Esophagus muscularis mucosa (tissue), 4 donors: Measurements from ENCODE around the gene FTSJ1. TPM values are rescaled to one million over a fixed set of nuclear protein-coding genes. Genes with fewer than 3 reads are reported as not detected.
A peak's percentile ranks its signal among the peaks of the same experiment; 100 is the strongest.
"Not testable (repeated sequence)": the region's sequence is repeated elsewhere in the genome, so short reads cannot be mapped to it uniquely, and the experiment has no call there.

ENCODE experiments used
- DNase-seq: peaks from one replicate; pipeline ENCODE4 v3.0.0-alpha.2; 2017; ENCODE audit errors: extremely low spot score
- H3K27ac ChIP-seq, 4 donors: fragments of 200-600 bp; sonication (generic); replicated peaks in 1 of 4; 1 replicate in 3 of 4; 2 replicates in 1 of 4; pipeline ENCODE4 v1.5.1; 2016 to 2019; ENCODE audit warnings: mild to moderate bottlenecking in 1 of 4
- H3K27me3 ChIP-seq, 4 donors: fragments of 200-600 bp; sonication (generic); one replicate each; pipeline versions ENCODE4 v1.5.1 to v1.6.0; 2016 to 2019
- H3K36me3 ChIP-seq, 4 donors: fragments of 200-600 bp; sonication (generic); one replicate each; pipeline ENCODE4 v1.5.1; 2016 to 2019
- H3K4me1 ChIP-seq, 4 donors: fragments of 200-600 bp; sonication (generic); one replicate each; pipeline ENCODE4 v1.5.1; 2016 to 2019
- H3K4me3 ChIP-seq, 4 donors: fragments of 200-600 bp; sonication (generic); 1 replicate in 2 of 4; 2 replicates in 2 of 4; pipeline ENCODE4 v1.5.1; 2016 to 2019; ENCODE audit warnings: mild to moderate bottlenecking in 4 of 4, moderate library complexity in 1 of 4
- H3K9me3 ChIP-seq, 4 donors: fragments of 200-600 bp; sonication (generic); 1 replicate in 3 of 4; 2 replicates in 1 of 4; pipeline ENCODE4 v1.5.1; 2016 to 2019
- CTCF ChIP-seq, 3 experiments: fragments of 200-600 bp in 2 of 3; fragments of 450-650 bp in 1 of 3; sonication (generic) in 2 of 3; IDR thresholded peaks; one replicate each; pipeline ENCODE4 v1.5.1; 2017 to 2019; ENCODE audit warnings: antibody characterized with exemption in 3 of 3, mild to moderate bottlenecking in 2 of 3, moderate library complexity in 1 of 3
- EP300 ChIP-seq: sonication (generic); formaldehyde crosslinking; IDR thresholded peaks from one replicate; pipeline ENCODE4 v1.6.1; 2017; ENCODE audit warnings: antibody characterized with exemption
- POLR2A ChIP-seq: fragments of 450-650 bp; IDR thresholded peaks from one replicate; pipeline ENCODE4 v1.6.1; 2017; ENCODE audit warnings: antibody characterized with exemption, moderate library complexity, mild to moderate bottlenecking, low read depth
- POLR2AphosphoS5 ChIP-seq, 2 donors: sonication (generic); formaldehyde crosslinking; IDR thresholded peaks; one replicate each; pipeline ENCODE4 v1.6.1; 2017; ENCODE audit warnings: antibody characterized with exemption in 2 of 2
- WGBS: methylation state at CpG from one replicate; pipeline ENCODE4 v1.1.5; 2018; 5-methylcytosine and 5-hydroxymethylcytosine counted together
- intact Hi-C: fragments of 100-400 bp; cut with DNase I; formaldehyde crosslinking; loops from one replicate; pipeline ENCODE4 v1.15.1; 2023
- total RNA-seq, 4 donors: library from RNA; depleted of rRNA; stranded (reverse); fragments of >200 nt; gene quantifications; one replicate each; pipeline versions ENCODE4 v1.1.0 to v1.2.1, GENCODE V29; 2016

FTSJ1 gene
- total RNA-seq, 4 donors from 2014 or later: 38.5 to 47.3 (median 43.9) TPM

GRCh38 chrX:48515842-48516241 is 39.8 kb downstream of the FTSJ1 start:
- Histone ChIP-seq H3K9me3 (no peaks in the 10 kb centered on the region), H3K27ac (no peak overlapping the region), H3K36me3 (peaks cover 0 to 39% (median 17%) of the 10 kb centered on the region in 4 donors), H3K4me1 (no peaks in the 10 kb centered on the region), H3K4me3 (no peak overlapping the region), H3K27me3 (peaks cover 0 to 4% (median 0%) of the 10 kb centered on the region in 4 donors)
- no peak for DNase-seq
- TF ChIP-seq EP300 (no peak), POLR2A (no peak), CTCF (IDR thresholded peaks at IDR 0.05) (no peak), POLR2AphosphoS5 (IDR thresholded peaks at IDR 0.05) (no peak)
- 81% methylated on average over 10 of the region's 10 CpGs for WGBS
- intact Hi-C loops: no loop called here

DNA sequence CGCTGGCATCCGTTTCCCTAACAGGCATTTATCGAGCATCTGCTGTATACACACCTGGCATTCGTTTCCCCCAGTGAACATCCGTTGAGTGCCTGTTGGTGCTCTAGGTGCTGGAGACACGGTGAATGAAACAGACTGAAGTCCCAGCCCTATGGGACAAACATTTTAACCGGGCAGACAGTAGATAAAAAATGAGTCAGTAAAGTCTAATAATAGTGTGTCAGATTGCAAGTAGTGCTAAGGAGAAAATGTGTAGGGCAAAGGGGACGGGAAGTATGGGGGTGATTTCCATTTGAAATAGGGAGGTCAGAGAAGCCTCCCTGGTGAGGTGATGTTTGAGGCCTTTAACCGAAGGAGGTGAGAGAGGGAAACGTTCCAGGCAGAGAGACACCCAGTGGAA is 40.3 kb downstream of the FTSJ1 start:
- Histone ChIP-seq H3K9me3 (no peaks in the 10 kb centered on the region), H3K36me3 (peaks cover 0 to 39% (median 17%) of the 10 kb centered on the region in 4 donors), H3K27ac (no peak overlapping the region), H3K4me3 (no peak overlapping the region), H3K4me1 (peaks cover 0 to 4% (median 2%) of the 10 kb centered on the region in 4 donors), H3K27me3 (peaks cover 0 to 4% (median 0%) of the 10 kb centered on the region in 4 donors)
- intact Hi-C loops: no loop called here
- DNase-seq: no peak
- 84% methylated on average over 10 of the region's 10 CpGs for WGBS
- TF ChIP-seq POLR2A (no peak), EP300 (no peak), POLR2AphosphoS5 (IDR thresholded peaks at IDR 0.05) (no peak), CTCF (IDR thresholded peaks at IDR 0.05) (no peak)

DNA sequence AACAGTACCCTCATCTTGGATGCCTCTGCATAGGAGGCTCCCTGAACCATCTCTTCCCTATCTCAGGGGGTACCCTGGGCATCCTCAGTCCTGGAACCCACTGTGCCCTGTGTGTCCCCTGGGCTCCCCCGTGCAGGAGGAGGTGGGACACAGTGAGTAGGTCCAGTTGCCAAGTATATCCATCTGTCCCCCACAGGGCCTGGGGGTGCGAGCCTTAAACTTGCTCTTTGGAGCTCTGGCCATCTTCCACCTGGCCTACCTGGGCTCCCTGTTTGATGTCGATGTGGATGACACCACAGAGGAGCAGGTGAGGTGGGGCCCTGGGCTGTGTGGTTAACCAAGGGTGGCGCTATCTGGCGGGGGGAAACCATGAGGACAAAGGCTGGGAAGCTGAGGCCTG is 41.0 kb downstream of the FTSJ1 start:
- Histone ChIP-seq H3K4me3 (no peak overlapping the region), H3K9me3 (no peaks in the 10 kb centered on the region), H3K4me1 (peaks cover 0 to 4% (median 2%) of the 10 kb centered on the region in 4 donors), H3K27ac (no peak overlapping the region), H3K36me3 (peaks cover 0 to 37% (median 17%) of the 10 kb centered on the region in 4 donors), H3K27me3 (peaks cover 0 to 4% (median 0%) of the 10 kb centered on the region in 4 donors)
- WGBS: 85% methylated on average over 3 of the region's 5 CpGs
- intact Hi-C loops: no loop called here
- no peak for DNase-seq
- TF ChIP-seq POLR2AphosphoS5 (IDR thresholded peaks at IDR 0.05) (no peak), POLR2A (no peak), EP300 (no peak), CTCF (IDR thresholded peaks at IDR 0.05) (no peak)

DNA sequence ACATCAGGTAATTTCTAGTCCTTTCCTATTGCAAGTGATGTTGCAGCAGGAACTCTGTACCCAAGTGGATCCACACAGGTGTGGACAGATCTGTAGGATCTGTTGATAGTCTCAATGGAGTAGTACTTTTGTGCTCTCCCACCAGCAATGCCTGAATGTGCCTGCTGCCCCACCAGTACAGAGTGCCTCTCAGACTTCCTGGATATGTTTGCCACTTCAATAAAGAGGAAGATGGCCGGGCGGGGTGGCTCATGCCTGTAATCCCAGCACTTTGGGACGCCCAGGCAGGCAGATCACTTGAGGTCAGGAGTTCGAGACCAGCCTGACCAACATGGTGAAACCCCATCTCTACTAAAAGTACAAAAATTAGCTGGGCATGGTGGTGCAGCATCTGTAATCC is 43.5 kb downstream of the FTSJ1 start:
- DNase-seq, intact Hi-C loops: not testable (repeated sequence)
- WGBS: 75% methylated on average over 3 of the region's 4 CpGs

GRCh38 chrX:48520455-48520854 is 44.5 kb downstream of the FTSJ1 start:
- H3K4me1 ChIP-seq: peaks cover 0 to 15% (median 11%) of the 10 kb centered on the region in 4 donors
- H3K36me3 ChIP-seq: peaks cover 0 to 13% (median 3%) of the 10 kb centered on the region in 4 donors
- H3K9me3 ChIP-seq: no peaks in the 10 kb centered on the region
- intact Hi-C loops: no loop called here
- TF ChIP-seq POLR2A: no peak
- TF ChIP-seq POLR2AphosphoS5 (IDR thresholded peaks at IDR 0.05): no peak
- H3K4me3 ChIP-seq: no peak overlapping the region
- WGBS: 97% methylated on average over 2 of the region's 2 CpGs
- no peak for DNase-seq
- no peaks in the 10 kb centered on the region for H3K27me3 ChIP-seq
- H3K27ac ChIP-seq: no peak overlapping the region

More for the DNA sequence above, 43.5 kb downstream of the FTSJ1 start:
- not testable (repeated sequence) for H3K27me3 ChIP-seq, H3K4me3 ChIP-seq, H3K9me3 ChIP-seq, H3K27ac ChIP-seq
- peaks cover 0 to 15% (median 11%) of the 10 kb centered on the region in 4 donors for H3K4me1 ChIP-seq
- H3K36me3 ChIP-seq: peaks cover 0 to 23% (median 10%) of the 10 kb centered on the region in 4 donors

DNA sequence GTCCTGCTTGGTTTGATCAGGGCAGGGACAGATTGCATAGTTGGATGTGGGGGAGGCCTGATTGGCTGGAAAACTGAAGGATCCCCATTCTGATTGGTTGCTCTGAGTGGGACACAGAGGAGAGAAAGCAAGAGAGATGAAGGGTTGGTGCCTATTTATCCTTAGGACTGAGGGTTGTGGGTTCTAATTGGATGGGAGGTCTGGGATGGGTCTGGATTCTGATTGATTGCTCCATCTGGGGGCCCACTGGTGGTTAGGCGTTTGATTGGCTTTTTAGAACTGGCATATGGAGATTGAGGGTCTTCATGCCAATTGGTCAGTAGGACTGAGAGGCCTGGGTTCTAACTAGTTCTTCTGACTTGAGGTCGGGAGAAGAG is 45.0 kb downstream of the FTSJ1 start:
- Histone ChIP-seq H3K9me3 (no peaks in the 10 kb centered on the region), H3K27me3 (no peaks in the 10 kb centered on the region), H3K27ac (peak overlapping the region; percentile 79 to 88 (median 82)), H3K36me3 (peaks cover 0 to 8% (median under 1%) of the 10 kb centered on the region in 4 donors), H3K4me1 (peaks cover 0 to 15% (median 11%) of the 10 kb centered on the region in 4 donors), H3K4me3 (peak overlapping the region; percentile 60 to 73 (median 65))
- TF ChIP-seq POLR2A: no peak
- TF ChIP-seq CTCF (IDR thresholded peaks at IDR 0.05): no peak
- TF ChIP-seq EP300: no peak
- TF ChIP-seq POLR2AphosphoS5 (IDR thresholded peaks at IDR 0.05): no peak
- 47% methylated on average over 2 of the region's 2 CpGs for WGBS
- DNase-seq: no peak
- intact Hi-C loops: no loop called here
